HG02678 (cell line): Measurements from ENCODE around the gene TDP1.

Source experiments
- ATAC-seq: cut with Tn5 transposase; IDR thresholded peaks from one replicate; pipeline ENCODE4 v1.9.1; 2021; ENCODE audit warnings: mild to moderate bottlenecking, moderate library complexity; ENCODE audit not compliant: unreplicated experiment

TDP1 gene

DNA sequence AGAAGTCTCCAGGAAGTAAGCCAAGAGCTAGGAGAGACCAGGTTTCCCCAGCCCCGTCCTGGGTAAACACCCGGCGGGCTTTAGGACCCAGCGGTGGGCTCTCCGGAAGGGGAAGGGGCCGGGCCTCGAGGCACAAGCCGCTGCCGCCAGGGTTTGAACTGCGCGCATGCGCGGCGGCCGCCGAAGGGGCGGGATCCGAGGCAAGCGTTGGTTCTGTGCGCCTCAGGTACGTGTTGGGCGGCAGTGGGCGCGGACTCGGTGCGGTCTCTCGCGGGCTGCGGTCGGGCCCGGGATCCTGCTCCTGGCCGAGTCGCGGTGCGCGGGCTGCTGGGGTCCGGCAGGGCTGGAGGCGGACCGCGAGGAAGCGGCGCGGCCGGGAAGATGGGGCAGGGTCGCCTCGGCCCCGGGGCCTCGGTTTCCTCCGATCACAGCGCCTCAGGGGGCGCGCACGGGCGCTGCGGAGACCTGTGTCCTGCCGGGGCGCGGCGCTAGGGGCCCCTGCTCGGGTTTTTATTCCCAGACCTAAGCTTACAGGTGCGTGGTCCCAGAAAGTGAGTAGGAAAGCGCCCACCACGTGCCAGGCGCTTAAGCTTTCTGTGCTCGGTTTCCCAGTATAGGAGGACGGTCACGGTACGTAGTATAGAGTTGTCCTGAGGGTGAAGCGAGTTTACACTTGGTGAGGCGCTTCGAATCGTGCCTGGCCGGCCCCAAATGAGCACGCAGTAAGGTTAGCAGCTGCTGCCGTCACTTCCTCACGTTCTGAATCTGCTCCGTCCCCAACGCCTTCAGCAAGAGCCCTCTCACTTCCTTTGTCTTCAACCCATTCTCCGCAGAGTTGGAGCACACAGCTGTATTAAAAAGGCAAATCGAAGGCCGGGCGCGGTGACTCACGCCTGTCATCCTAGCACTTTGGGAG, at the start of gene TDP1:
Gene TDP1 (plus strand): TSS at position 183 of the 916 bp plus-strand sequence. CDS start 7,188 bp downstream, outside the sequence.
- ATAC-seq = peak; percentile 64

DNA sequence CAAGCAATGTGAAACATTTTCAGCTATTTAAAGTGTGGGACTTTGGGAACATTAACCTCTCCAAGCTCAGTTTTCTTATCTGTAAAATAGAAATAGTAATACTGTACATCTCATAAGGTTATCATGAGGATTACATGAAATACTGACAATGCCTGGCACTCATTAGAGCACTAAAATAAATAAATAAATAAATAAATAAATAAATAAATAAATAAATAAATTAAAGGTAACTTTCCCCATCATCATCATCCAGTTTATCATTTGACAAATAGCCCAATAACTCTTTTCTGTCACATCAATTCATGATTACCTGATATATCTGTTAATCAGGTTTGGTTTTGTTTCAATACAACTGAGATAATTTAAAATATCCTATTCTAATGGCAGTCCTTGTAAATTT, 49.7 kb upstream of the TDP1 start:
- no peak for ATAC-seq

DNA sequence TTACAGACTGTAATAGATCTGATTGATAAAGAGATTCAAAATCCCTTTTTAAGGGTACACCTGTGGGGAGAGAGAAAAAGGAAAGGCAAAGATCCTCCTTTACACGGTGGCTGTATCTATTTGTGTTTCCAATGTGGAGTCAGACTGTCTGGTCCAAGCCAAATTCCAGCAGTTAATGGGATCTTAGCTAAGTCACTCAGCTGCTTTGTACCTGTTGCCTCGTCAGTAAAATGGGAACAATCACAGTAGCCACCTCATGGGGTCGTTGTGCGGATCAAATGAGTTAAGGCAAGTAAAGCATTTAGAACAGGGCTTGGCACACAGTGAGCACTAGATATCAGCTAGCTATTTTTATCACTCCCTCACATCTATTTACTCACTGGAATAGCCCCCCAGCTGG, 48.1 kb upstream of the TDP1 start:
- ATAC-seq = no peak

DNA sequence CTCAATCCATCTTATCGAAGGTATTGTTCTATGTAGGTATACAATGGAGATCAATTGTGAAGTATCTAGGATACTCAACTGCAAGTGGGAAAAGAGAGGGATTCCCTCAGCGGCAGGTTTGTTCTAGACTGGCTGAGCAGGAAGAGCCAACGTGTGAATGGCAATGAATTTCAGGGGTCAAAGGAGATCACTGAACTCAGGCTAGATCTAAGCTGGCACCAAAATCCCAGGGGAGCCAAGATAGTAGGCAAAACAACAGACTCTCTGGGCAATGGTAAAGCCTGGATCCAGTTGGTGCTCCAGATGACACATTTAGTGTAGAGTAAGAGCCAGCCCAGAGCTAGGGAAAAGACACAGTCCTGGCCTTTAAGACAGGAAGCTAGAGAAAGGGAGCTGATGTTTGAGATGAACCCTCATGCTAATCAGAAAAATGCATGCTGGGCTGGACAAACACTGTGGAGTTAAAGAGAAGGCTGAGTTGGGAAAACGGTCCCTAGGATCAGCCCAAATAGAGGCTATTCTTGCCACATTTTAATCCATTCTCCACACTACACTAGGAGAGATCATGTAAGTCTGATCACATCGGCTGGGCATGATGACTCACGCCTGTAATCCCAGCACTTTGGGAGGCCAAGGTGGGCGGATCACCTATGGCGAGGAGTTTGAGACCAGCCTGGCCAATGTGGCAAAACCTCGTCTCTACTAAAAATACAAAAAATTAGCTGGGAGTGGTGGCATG, 46.8 kb upstream of the TDP1 start:
- ATAC-seq = no peak

DNA sequence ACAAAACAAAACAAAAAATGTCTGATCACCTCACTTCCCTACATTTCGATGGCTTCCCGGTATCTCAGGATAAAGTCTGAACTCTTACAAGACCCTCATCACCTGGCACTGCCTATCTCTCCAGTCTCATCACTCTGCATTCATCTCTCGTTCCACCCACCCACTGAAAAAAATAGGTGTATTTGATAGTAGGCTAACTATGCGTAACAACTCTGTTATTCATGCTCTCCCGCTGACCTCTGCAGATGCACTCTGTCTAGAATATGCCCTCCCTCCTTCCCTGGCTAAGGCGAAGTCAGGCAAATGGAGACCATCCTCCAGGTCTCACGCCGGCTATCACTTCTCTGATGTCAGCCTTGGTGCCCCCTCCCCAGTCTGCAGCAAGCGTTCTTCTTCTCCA, 46.1 kb upstream of the TDP1 start:
- ATAC-seq = no peak

DNA sequence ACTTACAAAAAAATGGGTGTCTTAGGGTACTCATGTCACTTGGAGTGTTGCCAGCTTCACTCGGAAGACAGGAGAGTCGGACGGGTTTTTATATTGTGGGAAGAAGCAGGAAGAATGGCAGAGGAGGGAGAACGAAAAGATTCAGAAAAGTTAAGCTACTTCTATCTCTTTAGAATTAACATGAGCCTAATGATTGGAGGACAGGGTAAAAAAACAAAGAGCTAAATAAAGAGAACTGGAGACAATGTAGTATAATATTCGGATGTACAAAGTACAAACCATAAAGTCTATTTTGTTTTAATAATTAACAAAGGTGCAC, 45.1 kb upstream of the TDP1 start:
- no peak for ATAC-seq

DNA sequence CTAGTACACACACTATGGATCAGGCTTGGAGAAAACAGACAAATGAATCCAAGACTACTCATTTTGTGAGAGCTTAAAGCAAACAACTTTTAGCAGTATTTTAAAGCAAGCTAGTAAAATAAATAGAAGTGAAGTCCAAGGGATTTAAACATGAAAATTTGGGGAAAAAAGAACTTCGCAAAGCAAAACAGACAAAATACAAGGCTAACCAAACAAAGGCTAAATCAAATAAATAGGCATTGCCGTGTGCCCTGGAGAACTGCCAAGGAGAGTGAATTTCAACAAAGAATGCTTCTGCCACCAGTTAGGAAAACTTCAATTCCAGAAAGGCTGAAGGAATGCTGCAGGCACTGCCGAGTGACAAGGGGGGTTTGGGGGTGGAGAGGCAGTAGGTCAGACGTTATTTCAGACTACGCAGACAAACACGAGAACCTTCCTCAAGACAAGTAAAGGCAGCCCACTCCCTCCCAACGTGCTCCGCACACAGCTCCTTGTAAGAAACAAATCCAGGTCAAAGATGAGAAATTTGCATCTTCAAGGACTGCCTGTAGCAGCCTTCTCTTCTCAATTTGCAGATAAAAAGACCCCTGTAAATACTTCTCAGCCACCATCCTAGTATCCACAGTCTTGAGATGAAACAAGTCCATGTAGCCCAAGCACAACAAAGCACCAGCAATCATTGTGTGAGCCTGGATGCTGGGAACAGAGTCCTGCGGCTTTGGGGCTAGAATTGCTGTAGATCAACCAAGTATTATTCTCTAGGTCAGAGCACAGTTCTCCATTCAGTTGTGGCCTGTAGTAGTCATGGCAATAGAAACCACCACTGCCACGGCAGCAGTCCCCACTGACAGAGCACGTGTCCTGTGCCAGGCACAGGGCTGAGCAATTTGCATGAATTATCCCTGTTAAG, 44.5 kb upstream of the TDP1 start:
- no peak for ATAC-seq

DNA sequence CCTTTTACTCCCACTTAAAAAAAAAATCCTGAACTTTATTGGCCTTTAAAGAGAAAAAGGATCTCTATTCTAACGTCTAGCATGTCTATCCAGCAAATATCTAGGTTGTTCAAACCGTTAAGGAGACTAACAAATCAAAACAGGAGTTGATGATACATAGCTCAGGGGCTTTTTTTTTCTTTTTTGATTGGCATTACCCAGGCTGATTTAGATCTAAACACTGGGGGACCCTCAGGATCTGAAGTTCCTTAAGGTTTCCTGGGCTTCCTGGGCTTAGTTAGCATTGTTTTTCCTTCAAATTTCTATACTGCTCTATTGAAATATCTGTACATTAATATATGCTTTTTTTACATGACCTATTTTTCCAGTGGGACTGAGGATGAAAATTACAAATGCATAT, 43.5 kb upstream of the TDP1 start:
- no peak for ATAC-seq

DNA sequence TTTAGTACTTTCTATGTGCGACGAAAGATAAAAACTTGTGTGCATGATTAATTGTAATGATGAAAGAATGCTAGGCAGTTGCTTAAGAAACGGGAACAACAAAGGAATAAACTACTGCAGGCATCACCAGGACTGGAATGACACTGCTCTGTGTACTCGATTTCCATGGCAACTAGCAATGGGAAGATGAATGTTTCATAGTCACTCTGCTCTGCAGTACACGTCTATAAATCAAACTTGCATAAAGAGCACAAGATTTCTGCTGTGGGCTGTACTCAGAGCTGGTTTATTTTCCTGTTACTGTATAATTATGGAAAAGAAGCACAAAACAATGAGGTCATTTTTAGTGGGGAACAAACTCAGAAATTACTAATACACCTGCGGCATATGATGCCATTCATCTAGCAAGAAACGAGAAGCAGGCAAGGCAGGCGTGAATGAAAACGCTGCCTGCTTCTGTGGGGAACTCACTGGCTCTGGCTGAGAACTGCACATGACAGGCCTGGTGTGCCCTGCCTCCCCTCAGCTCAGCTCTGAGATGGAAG, 43.0 kb upstream of the TDP1 start:
- ATAC-seq = no peak

DNA sequence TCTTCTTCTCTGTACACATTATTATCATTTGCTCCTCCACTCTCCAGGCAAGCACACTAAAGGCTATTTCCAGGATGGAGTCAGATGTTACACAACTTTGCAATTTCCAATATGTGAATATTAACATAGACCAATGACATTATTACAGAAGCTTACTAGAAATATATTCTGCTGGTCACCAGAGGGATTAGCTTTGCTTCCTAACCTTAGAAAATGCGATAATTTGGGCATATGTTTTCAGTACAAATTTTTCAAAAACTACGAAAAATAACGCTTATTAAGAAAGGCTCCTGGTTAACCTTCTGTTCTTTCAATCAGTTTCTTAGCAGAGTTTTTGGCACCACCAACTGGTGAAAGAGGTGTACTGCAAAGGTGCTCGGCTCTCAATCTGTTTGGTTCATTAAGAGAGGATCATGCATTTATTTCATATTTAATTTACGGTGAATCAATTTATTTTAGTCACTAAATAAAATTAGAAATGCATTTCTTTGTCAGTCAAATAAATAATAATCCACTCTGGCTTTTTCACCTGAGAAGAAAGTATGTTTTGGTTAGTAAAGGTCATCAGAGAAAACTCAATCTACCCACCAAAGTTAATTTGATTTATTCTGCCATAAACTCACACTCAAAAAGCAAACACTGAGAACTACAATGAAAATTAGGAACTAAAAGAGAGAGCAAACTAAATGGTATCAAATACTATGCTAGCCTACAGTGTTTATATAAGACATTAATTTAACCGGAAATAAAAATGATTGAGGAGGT, 40.4 kb upstream of the TDP1 start:
- no peak for ATAC-seq

DNA sequence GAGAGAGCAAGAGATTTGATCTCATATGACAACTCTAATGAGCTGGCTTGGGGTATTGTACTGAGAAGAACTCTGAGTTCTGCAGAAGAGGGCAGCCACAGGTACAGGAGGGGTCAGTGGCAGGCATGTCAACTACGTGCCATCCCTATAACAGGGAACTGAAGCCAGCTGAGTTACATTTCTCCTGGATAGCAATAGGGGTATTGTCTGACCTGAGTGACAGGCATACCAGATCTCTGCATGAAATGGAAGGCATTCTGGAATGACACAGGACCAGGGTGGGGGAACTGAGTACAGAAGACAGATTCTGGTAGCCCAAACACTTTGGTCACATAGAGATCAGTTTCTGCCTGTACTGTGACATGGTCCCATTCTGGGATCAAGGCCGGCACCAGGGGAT, 37.0 kb upstream of the TDP1 start:
- ATAC-seq = no peak

DNA sequence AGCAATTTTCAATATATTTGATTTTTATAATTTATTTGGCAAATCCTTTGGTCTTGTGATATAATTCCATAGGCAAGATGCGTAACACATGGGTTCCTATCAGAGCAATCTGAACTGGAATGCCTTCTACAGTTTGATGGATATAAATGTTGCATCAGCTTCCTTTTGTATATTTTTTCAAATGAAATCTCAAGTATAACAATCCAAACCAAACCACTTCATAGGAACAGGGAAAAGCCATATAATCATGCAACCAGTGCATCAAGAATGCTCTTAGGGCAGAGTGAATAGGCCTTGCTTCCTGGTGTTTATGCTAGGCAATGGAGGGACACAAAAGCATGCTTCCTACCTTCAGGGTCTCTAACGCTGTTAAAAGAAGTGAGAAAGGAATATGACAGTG, 35.7 kb upstream of the TDP1 start:
- ATAC-seq = no peak

DNA sequence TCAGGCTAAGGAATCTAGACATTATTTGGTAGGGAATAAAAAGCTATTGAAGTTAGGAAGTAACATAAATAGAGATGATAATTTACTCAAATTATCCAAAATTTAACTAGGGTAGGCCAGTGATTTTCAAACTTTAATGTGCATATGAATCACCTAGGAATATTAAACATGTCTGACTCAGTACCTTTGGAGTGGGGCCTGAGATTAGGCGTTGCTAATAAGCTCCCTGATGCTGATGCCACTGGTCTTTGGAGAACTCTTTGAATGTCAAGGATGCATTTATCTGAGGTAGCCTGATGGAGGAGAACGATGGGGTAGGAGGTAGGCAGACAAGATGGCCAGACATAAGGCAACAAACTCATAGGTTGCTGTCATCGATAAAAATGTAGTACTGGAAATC, 34.4 kb upstream of the TDP1 start:
- ATAC-seq = no peak

DNA sequence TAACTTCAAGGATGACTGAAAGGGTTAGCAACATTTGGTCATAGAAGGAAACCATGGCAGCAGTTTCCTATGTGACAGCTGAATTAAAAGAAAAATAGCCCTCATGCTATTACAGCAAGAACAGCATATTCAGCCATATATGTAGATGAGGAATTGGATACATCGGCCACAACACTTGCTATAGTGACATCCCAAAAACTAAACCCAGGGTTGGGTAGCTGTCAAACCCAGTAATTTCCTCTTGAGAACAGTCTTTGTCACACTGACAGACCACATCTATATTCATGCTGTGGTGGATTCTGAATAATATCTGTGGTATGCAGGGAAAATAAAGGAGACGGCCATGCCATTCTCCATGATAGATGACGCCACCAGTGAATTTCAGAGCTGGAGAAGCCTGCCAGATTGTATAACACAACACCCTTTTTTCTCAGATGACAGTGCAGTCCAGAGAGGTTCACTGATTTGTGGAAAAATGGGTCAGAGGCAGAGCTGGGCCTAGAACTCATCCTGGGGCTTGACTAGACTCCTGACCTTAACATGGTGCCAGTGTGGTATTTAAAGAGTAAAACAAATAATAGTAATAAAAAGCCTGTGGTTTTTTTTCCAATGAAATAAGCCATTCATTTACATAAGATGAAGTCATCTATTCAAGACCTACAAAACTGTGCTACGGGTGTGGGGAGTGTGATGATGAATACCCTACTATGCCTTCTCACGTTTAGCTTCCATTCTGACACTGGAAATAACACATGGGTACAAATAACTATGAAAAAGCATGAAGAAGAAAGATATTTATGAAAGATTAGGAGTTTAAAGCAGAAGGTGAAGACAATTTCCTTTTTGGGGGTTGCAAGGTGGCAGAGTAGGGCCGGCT, 33.5 kb upstream of the TDP1 start:
- ATAC-seq = no peak

DNA sequence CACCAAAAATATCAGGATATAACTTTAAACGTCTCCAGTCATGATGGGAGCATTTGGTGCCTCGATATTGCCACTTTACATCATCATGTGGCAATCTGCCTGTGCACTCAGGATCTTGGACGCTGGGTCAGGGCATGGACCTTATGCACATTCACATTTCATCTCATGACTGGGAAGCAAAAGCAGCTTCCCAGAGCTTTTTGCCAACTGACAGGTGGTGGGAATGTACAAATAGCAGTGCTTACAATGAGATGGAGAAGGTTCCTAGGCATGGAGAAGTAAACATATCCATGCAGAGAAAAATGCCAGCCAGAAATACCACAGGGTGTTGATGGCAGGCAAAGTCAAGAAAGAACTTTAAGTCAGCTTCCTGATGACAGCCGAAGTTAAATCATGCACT, 31.5 kb upstream of the TDP1 start:
- ATAC-seq = no peak

DNA sequence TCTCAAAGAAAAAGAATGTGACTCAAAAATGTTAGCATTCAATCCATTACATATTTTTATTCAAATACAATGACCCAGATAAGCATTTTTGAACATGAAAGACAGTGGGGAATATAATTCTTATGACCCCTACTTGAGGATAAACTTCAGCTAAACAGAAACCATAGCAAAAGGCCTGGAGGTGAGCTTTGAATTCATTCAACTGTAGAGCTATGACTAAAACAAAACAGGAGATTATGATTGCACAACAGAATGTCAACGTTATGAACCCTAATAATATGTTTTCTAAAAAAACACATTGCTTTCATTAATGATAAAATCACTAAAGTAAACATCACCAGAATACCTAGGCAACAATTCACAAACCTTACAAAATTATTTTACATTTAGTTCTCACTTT, 29.0 kb upstream of the TDP1 start:
- no peak for ATAC-seq

DNA sequence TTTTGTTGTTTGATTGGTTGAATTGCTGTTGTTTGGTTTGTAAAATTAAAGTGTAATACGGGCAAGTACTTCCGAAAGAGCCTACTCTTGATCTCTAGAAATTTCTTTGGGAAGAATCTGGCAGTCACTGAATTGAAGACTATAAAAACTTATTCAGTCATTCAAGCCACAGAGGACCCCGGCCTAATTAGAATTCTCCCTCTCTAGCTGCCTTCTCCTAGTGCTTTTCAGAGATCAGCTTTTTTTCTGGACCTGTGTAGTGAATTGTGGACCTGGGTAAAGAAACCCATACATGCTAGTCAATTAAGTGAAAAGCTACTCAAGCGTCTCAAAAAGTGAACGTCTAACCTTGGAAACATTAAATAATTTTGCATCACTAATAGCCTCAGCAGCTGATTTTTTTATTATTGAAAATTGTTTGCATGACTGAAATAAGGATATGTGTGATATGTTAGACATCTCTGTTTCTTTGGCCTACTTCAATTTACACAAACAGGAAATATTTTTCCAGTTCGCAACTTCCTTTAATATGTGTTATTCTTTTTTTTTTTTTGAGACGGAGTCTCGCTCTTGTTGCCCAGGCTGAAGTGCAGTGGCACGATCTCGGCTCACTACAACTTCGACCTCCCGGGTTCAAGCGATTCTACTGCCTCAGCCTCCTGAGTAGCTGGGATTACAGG, 28.4 kb upstream of the TDP1 start:
- ATAC-seq = no peak

DNA sequence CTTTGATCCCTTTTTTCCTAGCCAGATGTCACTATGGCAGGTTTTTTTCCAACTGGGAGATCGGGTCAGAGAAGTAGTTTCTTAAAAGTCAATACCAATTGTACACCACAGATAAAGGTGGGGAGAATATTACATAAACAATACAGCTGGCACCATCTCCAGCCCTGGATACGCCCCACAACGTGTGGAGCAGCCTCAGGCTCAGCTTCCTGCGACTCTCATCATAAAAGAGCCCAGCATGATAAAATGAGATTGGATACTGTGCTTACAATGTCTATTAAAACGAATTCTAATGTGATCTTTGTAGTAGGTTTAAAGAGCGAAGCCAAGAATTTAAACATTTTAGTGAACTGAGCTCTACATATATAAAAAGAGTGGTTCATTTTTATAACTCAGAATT, 22.7 kb upstream of the TDP1 start:
- ATAC-seq = no peak

DNA sequence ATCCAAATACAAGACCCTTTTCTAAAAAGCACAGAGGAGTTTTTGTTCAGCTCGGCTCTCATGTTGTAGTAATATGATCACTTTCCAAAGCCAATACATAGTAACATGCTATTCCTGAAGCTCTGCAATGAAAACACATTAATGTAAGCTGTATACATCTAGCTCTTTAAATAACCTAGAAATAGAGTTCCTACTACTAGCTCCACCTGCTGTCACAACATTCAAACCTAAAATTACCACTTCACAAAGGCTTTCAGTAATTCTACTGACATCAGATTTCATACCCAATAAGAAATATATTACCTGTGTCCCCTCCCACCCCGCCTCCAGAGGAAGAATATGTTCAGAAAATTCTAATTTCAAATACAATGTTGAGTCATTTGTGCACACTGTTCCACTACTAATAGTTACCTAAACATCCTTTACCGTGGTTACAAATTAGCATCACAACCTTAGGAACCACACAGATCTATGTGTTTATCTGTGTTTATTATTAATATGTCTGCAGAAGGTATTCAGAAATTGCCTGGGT, 19.0 kb upstream of the TDP1 start:
- no peak for ATAC-seq
